GM18519 (cell line): ENCODE data around the gene MRPL40.
"Not testable (repeated sequence)": the region's sequence is repeated elsewhere in the genome, so short reads cannot be mapped to it uniquely, and the experiment has no call there.

ENCODE experiments used
- ATAC-seq: cut with Tn5 transposase; IDR thresholded peaks from one replicate; pipeline ENCODE4 v1.9.1; 2021; ENCODE audit warnings: mild to moderate bottlenecking, moderate library complexity; ENCODE audit not compliant: unreplicated experiment, low FRiP score

Gene MRPL40

DNA sequence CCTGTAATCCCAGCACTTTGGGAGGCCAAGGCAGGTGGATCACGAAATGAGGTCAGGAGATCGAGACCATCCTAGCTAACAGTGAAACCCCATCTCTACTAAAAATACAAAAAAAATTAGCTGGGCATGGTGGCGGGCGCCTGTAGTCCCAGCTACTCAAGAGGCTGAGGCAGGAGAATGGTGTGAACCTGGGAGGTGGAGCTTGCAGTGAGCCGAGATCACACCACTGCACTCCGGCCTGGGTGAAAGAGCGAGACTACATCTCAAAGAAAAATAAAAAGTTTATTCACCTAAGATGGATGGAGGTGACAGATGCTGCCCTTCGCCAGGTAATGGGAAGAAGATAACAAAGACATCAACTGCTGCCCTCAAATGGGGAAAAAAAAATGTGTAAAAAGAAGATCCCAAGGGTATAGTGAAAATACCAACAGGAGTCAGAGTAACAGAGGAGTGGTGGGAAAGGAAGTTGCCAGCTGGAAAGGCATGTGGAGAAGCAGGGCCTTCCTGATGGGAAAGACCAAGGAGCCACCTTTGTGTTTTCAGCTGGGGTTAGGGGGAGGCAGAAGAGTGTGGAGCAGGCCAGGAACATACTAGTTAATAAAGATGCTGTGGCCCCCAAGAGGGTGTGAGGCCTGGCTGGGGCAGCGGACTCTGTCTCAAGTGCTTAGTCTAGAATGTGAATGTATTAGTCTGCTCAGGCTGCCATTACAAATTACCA lies 4.3 kb downstream of the MRPL40 start:
- not testable (repeated sequence) for ATAC-seq

DNA sequence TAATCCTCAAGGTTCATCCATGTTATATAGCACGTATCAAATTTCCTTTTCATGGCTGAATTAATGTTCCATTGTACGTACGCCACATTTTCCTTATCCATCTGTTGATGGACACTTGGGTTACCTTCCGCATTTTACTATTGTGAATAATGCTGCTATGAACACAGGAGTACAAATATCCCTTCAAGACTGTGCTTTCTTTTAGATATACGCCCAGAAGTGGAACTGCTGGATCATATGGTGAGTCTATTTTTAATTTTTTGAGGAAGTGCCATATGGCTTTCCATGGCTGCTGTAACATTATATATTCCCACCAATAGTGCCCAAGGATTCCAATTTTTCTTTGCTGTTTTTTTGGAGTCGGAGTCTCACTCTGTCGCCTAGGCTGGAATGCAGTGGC lies 6.0 kb downstream of the MRPL40 start:
- no peak for ATAC-seq

DNA sequence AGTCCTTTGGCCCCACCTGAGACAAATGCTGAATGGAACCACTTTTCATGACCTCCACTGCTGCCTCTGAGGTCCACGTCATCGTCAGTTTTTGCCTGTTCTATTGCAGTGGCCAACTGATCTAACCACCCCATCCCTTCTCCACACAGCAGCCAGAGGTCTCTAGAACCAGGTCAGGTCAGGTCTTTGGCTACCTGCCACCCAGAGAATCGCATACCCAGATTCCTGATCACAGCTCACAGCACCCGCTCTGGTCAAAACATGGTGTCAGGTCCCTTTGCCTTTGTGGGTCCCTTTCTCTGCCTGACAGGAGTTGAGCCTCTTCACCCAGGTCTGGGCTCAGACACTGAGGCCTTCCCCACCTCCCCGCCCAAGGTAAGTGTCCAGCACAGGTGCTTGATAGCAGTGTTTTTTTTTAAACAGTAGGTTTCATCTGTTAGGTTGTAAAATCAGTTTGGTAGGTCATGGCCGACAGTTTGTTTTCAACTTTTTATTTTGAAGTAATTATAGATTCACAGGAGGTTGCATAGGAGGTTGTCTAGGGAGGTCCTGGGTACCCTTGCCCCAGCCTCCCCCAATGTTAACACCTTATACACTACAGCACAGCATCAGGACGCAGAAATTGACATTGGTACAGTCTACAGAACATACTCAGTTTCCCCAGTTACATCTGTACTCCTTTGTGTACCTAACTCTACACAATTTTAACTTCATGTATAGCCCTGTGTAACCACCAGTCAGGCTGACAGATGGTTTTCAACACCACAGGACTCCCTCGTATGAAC lies 8.3 kb downstream of the MRPL40 start:
- ATAC-seq, result no peak

DNA sequence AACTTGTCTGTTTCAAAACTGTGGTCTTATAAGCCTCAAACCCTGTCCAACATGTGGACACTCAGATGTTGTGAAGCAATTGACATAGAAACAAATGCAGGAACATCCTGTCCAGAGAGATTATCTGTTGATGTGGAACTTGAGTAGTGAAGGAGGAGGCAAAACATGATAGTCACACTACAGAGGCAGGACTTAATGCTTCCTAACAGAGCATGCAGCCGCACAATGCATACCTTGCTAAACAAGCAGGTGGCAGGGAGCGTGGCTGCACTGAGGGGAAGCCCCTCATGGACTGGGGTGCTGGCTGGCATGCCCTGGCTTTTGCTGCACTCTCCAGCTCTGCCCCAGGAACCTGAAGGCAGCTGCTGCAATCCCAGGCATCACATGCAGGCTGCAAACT lies 9.8 kb downstream of the MRPL40 start:
- no peak for ATAC-seq

DNA sequence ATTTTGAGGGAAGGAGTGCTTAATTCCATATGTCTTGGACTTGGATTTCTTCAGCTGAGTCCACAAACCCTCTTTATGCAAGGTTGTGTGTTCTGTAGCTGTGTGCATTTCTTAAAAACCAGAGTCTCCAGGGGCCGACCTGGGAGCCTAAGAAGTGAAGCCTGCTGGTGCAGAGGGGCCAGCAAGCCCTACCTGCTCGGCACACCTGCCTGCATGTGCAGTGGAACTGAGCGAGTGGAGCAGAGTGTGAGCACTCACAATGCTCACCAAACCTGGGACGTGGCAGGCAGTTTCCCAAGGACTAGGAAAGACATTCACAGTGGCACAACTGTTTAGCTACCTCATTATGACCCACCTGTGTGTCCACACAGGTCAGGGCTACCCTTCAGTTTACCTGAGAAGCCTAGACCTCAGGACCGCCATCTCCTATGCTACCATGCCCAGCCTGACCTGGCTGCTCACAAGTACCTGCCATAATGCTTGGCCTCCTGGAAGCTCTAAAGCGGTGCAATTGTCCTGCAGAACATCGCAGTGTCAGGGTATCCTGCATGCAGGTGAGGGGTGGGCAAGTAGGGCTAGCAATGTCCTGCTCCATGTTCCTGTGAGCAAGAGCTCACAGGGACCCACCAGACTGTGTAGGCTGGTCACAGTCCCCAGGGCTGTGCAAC lies 11.3 kb downstream of the MRPL40 start:
- ATAC-seq, result no peak

DNA sequence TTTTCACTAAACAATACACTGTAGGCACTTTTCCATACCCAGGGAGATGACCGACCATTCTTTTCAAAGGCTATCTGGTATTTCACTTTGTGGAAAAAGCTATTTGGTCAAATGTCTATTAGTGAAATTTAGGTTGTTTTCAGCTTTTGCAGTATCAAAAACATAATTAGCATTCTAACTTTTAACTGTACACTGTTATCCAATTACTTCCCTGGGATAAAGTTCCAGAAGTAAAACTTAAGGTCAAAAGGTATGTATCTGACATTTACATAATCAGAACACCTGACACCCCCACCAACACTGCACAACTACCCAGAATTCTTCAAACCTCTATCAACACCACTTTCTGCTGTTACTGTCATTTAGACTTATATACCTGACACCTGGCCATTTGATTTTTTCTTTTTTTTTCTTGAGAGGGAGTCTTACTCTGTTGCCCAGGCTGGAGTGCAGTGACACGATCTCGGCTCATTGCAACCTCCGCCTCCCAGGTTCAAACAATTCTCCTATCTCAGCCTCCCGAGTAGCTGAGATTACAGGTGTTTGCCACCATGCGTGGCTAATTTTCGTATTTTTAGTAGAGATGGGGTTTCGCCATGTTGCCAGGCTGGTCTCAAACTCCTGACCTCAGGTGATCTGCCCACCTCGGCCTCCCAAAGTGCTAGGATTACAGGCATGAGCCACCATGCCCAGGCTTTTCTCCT lies 13.1 kb downstream of the MRPL40 start:
- not testable (repeated sequence) for ATAC-seq

DNA sequence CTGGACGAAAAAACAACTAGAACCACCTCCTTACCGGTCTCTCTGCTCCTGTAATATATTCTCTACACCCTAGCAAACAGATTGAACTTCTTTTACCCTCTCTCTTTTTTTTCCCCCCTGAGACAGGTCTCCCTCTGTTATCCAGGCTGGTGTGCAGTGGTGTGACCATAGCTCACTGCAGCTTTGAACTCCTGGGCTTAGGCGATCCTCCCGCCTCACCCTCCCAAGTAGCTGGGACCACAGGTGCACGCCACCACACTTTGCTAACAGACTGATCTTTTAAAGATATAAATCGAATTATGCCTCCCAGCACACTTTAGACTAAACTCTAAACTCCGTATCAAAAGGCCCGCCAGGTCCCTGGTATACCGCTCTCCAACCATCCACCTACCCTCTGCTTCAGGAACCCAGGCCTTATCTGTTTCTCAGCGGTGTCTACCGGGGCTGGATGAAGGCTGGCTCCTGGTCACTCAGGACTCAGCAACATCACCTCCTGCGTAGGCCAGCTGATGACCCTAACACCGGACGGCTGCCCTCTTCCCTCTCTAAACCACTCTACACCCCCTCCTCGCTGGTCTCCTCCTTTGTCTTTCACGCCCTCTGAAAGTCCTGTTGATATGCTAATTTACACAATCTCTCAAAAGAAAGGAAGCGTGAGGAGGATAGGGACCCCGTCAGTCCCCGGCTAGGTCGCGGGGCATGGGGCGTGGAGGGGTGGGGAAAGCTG lies 14.4 kb downstream of the MRPL40 start:
- no peak for ATAC-seq

DNA sequence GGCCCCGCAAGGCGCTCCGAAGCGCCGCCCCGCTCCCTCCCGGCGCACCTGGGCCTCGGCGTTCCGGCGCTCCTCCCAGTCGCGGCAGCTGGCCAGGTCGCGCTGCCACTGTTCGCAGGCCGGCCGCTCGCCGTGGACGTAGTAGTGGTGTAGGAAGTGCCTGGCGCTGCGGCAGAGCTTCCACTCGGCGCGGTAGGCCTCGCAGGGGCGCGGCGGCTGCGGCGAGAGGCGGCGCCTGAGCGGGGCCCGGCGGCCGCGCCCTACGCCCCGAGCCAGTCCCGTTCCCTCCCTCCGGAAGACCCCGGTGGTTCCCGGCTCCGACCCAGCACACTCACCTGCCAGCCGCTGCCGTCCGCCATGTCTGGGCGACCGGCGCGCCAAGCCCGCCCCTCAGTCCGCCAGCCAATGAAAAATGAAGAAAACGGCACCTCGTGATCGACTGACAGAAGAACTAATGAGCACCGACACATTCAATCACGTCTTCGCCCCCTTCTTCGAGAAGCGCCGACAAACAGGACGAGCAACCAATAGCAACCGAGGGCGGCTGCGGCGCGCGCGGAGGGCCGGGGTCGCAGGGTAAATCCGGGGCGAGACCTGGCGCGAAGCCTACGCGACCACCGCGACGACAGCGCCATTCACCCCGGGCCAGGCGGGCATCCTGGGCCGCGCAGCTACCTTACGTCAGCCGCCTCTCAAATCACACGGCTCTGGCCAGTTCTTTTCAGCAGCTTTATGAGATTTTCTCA lies 15.2 kb downstream of the MRPL40 start, which contains the start of gene C22orf39:
C22orf39 (minus strand) TSS at position 382 of the 746 bp plus-strand sequence; CDS start at position 359, 23 bp downstream.
- ATAC-seq, result peak; percentile 59

DNA sequence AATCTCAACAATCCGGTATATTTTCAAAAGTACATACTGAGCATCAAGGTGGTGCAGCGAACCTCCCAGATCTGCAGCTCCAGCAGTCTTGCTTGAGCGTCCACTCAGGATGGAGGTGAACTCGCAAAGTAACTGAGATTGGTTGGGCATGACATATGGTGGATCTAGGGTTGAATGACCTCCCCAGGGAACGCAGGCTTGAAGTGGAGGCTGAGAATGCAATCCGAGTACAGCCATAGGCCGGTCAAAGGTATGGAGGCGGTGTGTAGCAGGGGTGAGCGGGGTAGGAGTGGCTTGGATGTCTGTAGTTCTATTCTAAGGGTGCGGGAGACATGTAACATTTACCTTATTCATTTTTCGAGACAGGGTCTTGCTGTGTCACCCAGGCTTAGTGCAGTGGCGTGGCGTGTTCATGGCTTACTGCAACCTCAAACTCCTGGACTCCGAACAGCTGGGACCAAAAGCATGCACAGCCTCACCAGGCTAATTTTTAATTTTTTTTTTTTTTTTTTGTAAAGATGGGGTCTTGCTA lies 15.8 kb downstream of the MRPL40 start:
- peak; percentile 24 for ATAC-seq

DNA sequence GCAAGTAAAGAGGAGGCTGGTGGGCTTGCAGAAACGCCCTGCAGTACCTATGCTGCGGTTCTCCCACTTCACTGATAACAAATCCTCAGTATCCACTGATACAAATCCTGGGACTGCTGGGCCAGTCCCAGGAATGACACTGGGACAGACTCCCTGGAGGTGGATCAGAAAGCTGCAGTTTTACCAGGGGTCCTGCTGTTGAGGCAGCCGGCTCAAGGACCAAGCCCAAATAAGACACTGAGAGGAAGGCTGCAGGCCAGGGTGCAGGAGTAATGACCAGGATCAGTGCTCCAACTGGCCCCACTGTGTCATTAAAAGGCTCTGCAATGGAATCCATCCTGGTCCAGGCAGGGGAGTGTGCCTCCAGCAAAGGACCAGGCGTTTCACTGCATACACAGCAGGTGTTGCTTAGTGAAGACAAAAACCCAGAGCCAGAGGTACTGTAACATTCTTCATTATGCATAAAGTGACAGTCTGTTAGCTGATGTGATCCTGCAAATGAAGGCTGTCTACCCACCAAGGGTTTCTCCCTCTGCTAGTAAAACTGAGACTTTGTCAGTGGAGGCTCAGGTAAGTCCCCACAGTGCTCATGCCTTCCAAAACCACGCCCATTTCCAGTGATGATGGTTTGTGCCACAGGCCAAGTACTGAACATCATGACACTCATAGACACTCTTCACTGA lies 16.5 kb downstream of the MRPL40 start:
- no peak for ATAC-seq

DNA sequence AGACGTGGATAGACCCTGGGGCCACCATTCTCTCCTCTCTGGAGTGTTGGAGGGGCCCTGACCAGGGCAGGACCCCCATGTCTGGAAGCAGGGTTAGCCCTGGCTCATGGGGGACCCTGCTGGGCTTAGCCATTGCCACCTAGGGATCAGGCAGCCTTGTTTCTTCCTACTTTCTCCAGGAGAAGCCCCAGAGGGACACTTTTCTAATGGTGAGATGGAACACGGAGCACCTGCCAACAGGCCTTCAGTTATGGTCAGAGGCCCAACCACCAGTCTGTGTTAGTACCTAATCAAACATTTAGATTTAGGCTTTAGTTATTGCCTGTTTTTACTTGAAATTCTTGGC lies 17.1 kb downstream of the MRPL40 start:
- ATAC-seq, result no peak

DNA sequence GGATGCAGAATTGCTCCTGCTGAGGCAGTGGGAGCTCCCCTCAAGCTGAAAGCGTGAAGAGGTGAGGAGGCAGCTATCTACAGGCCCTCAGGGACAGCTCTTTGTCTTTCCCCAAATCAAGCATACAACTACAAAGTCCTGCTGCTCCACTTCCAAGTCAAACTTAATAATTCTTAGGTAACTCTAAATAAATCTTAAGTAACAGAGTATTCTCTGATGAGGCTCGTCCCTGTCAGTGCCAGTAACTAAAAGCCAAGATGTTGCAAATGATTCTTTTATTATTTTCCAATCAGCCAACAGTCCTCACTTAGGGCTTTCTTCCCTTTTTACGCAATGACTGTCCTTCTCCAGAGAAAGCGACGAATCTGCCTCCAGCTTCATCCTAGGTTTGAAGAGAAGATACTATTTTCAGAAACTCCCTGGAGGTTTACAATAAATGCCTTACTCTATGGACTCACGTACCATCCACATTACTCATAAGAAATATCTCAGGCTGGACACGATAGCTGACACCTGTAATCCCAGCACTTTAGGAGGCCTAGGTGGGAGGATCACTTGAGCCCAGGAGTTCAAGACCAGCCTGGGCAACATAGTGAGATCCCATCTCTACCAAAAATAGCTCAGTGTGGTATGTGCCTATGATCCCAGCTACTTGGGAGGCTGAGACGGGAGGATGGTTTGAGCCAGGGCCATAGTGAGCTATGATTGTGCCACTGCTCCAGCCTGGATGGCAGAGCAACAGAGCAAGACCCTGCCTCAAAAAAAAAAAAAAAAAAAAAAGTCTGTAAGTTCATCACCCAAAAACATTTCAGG lies 18.2 kb downstream of the MRPL40 start:
- no peak for ATAC-seq

DNA sequence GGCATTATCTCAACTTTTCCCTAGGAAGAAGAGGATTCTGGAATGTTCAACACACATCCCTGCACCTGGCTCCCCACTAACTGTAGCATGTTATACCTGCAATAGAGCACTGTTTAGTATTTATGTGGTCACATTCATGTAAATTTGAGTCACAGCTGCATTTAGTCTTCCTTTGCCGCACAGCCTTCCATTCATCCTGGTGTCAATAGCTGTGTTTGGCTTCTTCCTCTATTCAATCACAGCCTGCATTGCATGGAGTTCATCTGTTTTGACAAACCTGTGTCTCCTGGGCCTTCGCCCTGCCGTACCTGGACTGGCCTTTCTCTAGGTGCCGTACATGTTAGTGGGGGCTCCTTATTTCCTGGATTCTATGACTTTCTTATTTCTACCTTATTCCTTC lies 19.2 kb downstream of the MRPL40 start:
- ATAC-seq, result no peak

DNA sequence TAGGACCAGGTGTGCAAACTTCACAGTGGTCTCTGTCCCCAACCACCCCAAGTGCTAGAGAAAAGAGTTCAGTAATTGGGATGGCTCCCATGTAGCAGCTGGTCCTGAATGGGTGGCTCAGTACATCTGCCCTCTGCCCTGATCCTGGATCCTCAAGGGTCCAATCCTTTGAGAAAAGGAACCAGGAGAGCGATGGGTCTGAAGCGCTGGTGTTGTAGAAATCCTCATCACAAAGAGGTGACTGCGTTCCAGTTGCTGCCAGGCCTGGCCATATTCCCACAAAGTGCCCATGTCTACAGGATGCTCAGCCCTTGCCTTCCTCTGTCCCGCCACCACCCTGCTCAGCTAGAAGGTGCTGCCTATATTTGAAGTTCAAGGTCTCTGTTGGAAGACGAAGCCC lies 21.4 kb downstream of the MRPL40 start:
- no peak for ATAC-seq

DNA sequence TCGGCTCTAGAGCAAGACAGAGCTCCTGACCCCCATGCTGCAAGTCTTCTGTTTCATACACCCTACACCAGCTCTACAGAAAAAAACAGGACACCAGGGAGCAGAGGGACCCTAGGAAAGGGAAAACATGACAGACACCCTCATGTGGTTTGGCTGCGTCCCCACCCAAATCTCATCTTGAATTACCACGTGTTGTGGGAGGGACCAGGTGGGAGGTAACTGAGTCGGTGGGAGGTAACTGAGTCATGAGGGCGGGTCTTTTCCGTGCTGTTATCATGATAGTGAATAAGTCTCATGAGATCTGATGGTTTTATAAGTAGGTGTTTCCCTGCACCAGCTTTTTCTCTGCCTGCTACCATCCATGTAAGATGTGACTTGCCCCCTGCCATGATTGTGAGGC lies 21.8 kb downstream of the MRPL40 start:
- ATAC-seq, result no peak

DNA sequence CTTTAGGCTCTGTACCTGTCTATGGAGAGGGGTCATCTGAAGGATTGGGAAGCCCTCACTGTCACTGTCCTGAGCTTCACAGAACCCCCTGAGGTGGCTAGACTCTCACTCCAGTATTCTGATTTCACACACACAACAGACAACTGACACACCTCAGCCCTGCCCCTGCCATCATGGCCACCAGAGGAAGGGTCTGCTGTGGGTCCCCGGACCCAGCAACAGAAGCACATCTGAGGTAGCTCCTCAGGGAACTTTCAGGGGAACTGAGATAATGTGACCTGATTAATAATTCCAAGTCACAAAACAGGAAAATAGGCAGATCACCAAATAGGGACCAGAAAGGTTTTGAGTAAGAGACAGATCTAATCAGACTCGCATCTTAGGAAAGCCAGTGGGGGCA lies 22.7 kb downstream of the MRPL40 start:
- ATAC-seq, result no peak

DNA sequence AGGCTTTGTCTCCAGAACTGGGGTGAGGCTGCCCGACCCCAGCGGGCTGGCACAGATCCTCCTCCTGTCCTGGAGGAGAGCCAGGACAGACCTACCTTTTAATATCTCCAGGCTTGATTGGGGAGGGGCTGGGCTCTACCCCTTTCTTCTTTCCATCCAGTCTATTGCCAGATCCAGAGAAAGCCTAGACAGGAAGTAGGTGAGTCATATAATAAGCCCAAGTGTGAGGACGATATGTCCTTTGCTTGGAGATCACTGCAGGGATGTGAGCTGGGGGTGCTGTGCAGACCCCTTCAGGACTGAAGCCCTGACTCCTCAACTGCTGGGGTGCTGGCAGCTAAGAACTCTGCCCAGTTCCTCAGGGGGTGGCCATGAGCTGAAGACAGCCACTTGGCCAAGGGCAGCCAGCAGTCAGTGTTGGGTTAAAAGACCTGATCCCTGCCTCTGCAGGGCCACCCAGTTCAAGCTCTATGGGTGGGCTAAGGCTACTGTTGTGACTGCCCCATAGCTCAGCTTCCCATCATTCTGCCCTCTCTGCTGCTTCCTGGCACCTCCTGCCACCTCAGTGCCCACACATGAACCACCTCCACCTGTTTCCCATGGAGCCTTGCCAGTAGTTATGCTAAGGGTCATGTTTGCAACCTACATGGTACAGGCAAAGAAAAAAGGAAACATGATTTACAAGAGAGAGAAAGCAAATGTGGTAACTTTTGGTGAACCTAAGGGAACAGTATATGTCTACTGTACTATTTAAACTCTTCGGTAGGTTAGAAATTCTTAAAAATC lies 23.4 kb downstream of the MRPL40 start:
- ATAC-seq, result no peak
